GM19438 (cell line): ENCODE measurements around the gene TEC.
A peak's percentile ranks its signal among the peaks of the same experiment; 100 is the strongest.
"Not testable (repeated sequence)": the region's sequence is repeated elsewhere in the genome, so short reads cannot be mapped to it uniquely, and the experiment has no call there.

Experiments used
- ATAC-seq: cut with Tn5 transposase; IDR thresholded peaks from one replicate; pipeline ENCODE4 v1.9.1; 2021; ENCODE audit warnings: low read depth; ENCODE audit not compliant: unreplicated experiment

TEC gene

GRCh38 chr4:48243887-48244286 is 25.8 kb downstream of the TEC start:
- ATAC-seq = no peak

GRCh38 chr4:48243429-48243828 is 26.2 kb downstream of the TEC start:
- no peak for ATAC-seq

GRCh38 chr4:48242511-48243195 is 27.0 kb downstream of the TEC start:
- no peak for ATAC-seq

- ATAC-seq = no peak
Observed at GRCh38 chr4:48241731-48242130, 27.9 kb downstream of the TEC start.

GRCh38 chr4:48237996-48238645 is 31.5 kb downstream of the TEC start:
- no peak for ATAC-seq

GRCh38 chr4:48235050-48235449 is 34.6 kb downstream of the TEC start:
- ATAC-seq = no peak

GRCh38 chr4:48234575-48234974 is 35.1 kb downstream of the TEC start:
- no peak for ATAC-seq

GRCh38 chr4:48228949-48229348 is 40.7 kb downstream of the TEC start:
- no peak for ATAC-seq

- no peak for ATAC-seq
Observed at GRCh38 chr4:48227662-48228061, 42.0 kb downstream of the TEC start.

- ATAC-seq = no peak
Observed at GRCh38 chr4:48226199-48226598, 43.4 kb downstream of the TEC start.

GRCh38 chr4:48225368-48226141 is 44.1 kb downstream of the TEC start:
- ATAC-seq = no peak

- ATAC-seq = no peak
Observed at GRCh38 chr4:48224606-48225005, 45.0 kb downstream of the TEC start.

- ATAC-seq = no peak
Observed at GRCh38 chr4:48223633-48224295, 45.9 kb downstream of the TEC start.

- ATAC-seq = no peak
Observed at GRCh38 chr4:48222491-48222890, 47.1 kb downstream of the TEC start.

- not testable (repeated sequence) for ATAC-seq
Observed at GRCh38 chr4:48219430-48219829, 50.2 kb downstream of the TEC start.

- ATAC-seq = no peak
Observed at GRCh38 chr4:48216563-48216962, 53.1 kb downstream of the TEC start.

- no peak for ATAC-seq
Observed at GRCh38 chr4:48215977-48216376, 53.7 kb downstream of the TEC start.

GRCh38 chr4:48212165-48212564 is 57.5 kb downstream of the TEC start:
- ATAC-seq = peak; percentile 84

GRCh38 chr4:48210966-48211328 is 58.7 kb downstream of the TEC start:
- ATAC-seq = no peak

GRCh38 chr4:48205626-48206025 is 64.0 kb downstream of the TEC start:
- no peak for ATAC-seq

GRCh38 chr4:48205107-48205506 is 64.5 kb downstream of the TEC start:
- no peak for ATAC-seq
